Measurements from ENCODE around the gene GPC6. TPM values are rescaled to one million over a fixed set of nuclear protein-coding genes. Genes with fewer than 3 reads are reported as not detected.

The GPC6 gene
- total RNA-seq, 1 donor from 2014 or later, result 50.3 TPM

- Mint-ChIP-seq H3K4me1 (ENCODE audit: low read depth) (peaks cover 14% of the 10 kb centered on the region), H3K27ac (no peak overlapping the region), H3K27me3 (no peaks in the 10 kb centered on the region), H3K36me3 (ENCODE audit: insufficient read depth) (peaks cover 3% of the 10 kb centered on the region), H3K4me3 (ENCODE audit: low read depth) (no peak overlapping the region), H3K9me3 (ENCODE audit: low read depth) (peaks cover 3% of the 10 kb centered on the region)
- TF ChIP-seq CTCF (IDR thresholded peaks at IDR 0.05; ENCODE audit: unreplicated experiment), result no peak
- DNase-seq (ENCODE audit: low spot score, unreplicated experiment), result no peak
Measured at GRCh38 chr13:94031609-94032008, 805.0 kb downstream of the GPC6 start.

GRCh38 chr13:94033098-94033497 lies 806.5 kb downstream of the GPC6 start:
- no peak for DNase-seq (ENCODE audit: low spot score, unreplicated experiment)
- H3K9me3 Mint-ChIP-seq (ENCODE audit: low read depth), result peaks cover 3% of the 10 kb centered on the region
- H3K27ac Mint-ChIP-seq, result no peak overlapping the region
- H3K27me3 Mint-ChIP-seq, result no peaks in the 10 kb centered on the region
- H3K36me3 Mint-ChIP-seq (ENCODE audit: insufficient read depth), result peaks cover 3% of the 10 kb centered on the region
- TF ChIP-seq CTCF (IDR thresholded peaks at IDR 0.05; ENCODE audit: unreplicated experiment), result no peak
- H3K4me1 Mint-ChIP-seq (ENCODE audit: low read depth), result peaks cover 14% of the 10 kb centered on the region
- H3K4me3 Mint-ChIP-seq (ENCODE audit: low read depth), result no peak overlapping the region

GRCh38 chr13:94033830-94034642 lies 807.4 kb downstream of the GPC6 start:
- Mint-ChIP-seq H3K4me3 (ENCODE audit: low read depth) (no peak overlapping the region), H3K27ac (peak overlapping the region; percentile 43), H3K9me3 (ENCODE audit: low read depth) (peaks cover 3% of the 10 kb centered on the region), H3K27me3 (no peaks in the 10 kb centered on the region), H3K36me3 (ENCODE audit: insufficient read depth) (peaks cover 3% of the 10 kb centered on the region), H3K4me1 (ENCODE audit: low read depth) (peaks cover 8% of the 10 kb centered on the region)
- no peak for DNase-seq (ENCODE audit: low spot score, unreplicated experiment)
- TF ChIP-seq CTCF (IDR thresholded peaks at IDR 0.05; ENCODE audit: unreplicated experiment), result no peak

GRCh38 chr13:94050039-94050438 lies 823.4 kb downstream of the GPC6 start:
- DNase-seq (ENCODE audit: low spot score, unreplicated experiment), result no peak
- peaks cover 12% of the 10 kb centered on the region for H3K9me3 Mint-ChIP-seq (ENCODE audit: low read depth)
- H3K4me3 Mint-ChIP-seq (ENCODE audit: low read depth), result no peak overlapping the region
- no peak for TF ChIP-seq CTCF (IDR thresholded peaks at IDR 0.05; ENCODE audit: unreplicated experiment)
- no peaks in the 10 kb centered on the region for H3K27me3 Mint-ChIP-seq
- no peak overlapping the region for H3K27ac Mint-ChIP-seq
- H3K36me3 Mint-ChIP-seq (ENCODE audit: insufficient read depth), result peaks cover 7% of the 10 kb centered on the region
- H3K4me1 Mint-ChIP-seq (ENCODE audit: low read depth), result peaks cover 11% of the 10 kb centered on the region

GRCh38 chr13:94050686-94051085 lies 824.1 kb downstream of the GPC6 start:
- H3K4me3 Mint-ChIP-seq (ENCODE audit: low read depth), result no peak overlapping the region
- H3K4me1 Mint-ChIP-seq (ENCODE audit: low read depth), result peaks cover 11% of the 10 kb centered on the region

More at GRCh38 chr13:94050686-94051085, 824.1 kb downstream of the GPC6 start:
- TF ChIP-seq CTCF (IDR thresholded peaks at IDR 0.05; ENCODE audit: unreplicated experiment), result no peak
- peaks cover 12% of the 10 kb centered on the region for H3K9me3 Mint-ChIP-seq (ENCODE audit: low read depth)
- DNase-seq (ENCODE audit: low spot score, unreplicated experiment), result no peak
- H3K36me3 Mint-ChIP-seq (ENCODE audit: insufficient read depth), result peaks cover 7% of the 10 kb centered on the region
- no peaks in the 10 kb centered on the region for H3K27me3 Mint-ChIP-seq
- H3K27ac Mint-ChIP-seq, result no peak overlapping the region

Data from progenitor cell of endocrine pancreas (in vitro differentiated cells).